NCI-H1417 treated with DMSO at 0.1 percent for 48 hours (cell line): ENCODE results near the gene ERCC6.

ENCODE experiments used
- DNase-seq: peaks from one replicate; lab custom pipeline; 2025; lab: John Stamatoyannopoulos, UW

Gene ERCC6

GRCh38 chr10:49512121-49512809 is 26.7 kb downstream of the ERCC6 start:
- no peak for DNase-seq

DNA sequence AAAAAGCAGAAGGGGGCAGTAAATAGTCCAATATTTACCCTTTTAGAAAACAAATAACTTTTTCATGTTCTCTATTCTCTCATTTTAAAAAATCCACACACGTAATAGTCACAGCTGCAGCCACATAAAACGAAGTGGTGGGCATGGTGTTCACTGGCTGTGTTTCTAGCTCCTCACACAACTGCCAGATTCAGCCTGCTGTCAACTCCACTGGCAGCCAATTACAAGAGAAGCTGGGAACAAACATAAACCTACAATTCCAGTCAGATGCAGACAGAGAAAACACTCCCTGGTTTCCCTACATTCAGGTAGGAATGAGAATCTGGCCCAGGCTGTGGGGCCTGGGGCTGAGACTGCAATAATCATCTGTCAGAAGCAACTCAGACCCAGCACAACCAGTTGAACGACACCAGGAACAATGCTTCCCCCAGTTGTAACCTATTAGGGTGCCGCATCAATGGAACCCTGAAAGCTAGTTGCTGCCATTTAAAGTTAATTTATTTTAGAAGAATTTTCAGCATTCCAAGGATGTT is 29.1 kb downstream of the ERCC6 start:
- no peak for DNase-seq

DNA sequence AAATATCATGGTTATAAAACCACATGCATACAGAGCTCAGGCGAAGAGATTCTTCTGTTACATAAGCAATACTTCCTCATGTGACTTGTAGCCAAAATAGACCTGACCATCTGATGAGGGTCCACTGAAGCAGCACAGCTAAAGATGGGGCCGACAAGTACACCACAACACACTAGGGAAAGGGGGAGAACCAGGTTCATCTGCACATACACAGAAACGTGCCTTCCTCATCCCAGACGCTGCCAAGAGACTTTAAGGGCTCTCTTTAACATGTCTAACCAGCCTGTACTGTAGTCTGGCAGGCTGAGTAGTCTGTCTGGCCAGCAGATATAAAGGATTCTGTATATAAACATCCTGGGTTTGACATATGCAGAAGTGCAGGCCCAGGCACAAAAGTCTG is 30.3 kb downstream of the ERCC6 start:
- no peak for DNase-seq

GRCh38 chr10:49508249-49508648 is 30.7 kb downstream of the ERCC6 start:
- no peak for DNase-seq

DNA sequence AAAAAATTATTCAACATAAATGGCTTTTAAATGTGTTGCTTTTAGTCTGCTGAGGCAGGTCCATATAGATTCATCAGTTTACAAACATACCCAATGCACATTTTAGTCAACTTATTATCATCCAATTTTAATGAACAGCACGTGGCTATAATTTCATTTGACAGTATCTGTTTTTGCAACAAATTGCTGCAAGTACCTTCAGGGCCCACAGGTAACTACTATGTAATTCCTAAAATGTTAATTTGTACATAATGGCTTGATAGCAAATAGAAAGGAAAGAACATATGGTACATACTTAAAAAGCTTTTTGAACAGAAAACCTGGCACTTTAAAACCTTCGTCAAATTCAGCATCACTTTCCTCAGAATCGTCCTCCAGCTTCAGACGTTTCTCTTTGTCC is 33.3 kb downstream of the ERCC6 start:
- DNase-seq = no peak

GRCh38 chr10:49505076-49505475 is 33.8 kb downstream of the ERCC6 start:
- no peak for DNase-seq

DNA sequence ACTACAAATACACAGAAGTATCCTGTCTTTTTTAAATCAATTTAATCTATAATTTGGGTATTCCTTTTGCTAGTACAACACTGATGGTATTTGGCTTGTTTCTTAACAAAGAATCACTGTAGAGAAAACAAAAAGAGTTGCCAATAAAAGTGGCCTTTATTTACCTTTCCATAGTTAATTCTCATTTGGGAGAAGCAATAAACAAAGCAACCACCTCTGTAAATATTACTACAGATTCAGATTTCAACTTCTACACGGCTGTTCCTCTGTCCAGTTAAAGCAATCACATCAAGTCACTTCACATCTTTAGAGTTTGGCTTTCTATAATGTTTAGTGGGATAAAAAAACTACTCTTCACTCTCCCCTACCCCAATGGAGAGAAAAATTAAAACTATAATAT is 34.4 kb downstream of the ERCC6 start:
- DNase-seq = no peak

- DNase-seq = no peak
These were observed 36.6 kb downstream of the ERCC6 start for GRCh38 chr10:49502358-49502757.

GRCh38 chr10:49500412-49500811 is 38.5 kb downstream of the ERCC6 start:
- no peak for DNase-seq

GRCh38 chr10:49499305-49499851 is 39.5 kb downstream of the ERCC6 start:
- DNase-seq = no peak

DNA sequence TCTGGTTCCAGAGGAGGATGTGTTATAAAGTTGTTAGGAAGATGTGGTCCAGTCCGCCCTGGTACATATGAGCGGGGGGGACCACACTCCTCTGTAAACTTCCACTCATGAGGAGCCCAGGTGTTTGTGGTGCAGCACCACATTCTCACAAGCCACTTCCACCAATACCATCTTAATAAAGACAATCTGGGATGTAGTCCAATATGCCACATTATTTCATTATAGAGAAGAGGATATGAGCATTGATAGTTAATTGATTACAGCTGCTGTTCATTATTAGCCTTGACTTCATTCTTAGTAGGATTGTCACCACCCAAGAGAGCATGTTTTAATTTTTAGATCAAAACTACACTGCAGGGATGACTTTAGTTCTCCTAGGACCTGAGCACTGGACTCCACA is 40.5 kb downstream of the ERCC6 start:
- DNase-seq = no peak

DNA sequence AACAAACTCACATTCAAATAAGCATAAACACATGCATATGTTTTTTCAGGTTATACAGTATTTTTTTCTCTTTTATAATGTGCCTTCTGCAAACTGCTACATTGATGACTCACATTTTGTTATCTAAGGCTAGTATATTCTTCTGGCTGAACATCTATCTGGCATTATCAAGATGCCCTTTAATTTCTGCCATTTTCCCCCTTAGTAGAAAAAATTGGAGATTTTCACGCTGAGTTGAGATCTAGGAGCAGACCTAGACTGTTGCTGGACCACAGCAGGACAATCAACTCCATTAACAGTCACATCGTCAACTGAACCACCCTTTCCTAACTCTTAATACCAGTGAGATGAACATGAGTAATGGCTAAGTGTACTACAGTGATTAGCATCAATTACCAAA is 41.6 kb downstream of the ERCC6 start:
- DNase-seq = no peak

- peak; percentile 76 for DNase-seq
These were observed 50.7 kb downstream of the ERCC6 start for GRCh38 chr10:49488056-49488717.

DNA sequence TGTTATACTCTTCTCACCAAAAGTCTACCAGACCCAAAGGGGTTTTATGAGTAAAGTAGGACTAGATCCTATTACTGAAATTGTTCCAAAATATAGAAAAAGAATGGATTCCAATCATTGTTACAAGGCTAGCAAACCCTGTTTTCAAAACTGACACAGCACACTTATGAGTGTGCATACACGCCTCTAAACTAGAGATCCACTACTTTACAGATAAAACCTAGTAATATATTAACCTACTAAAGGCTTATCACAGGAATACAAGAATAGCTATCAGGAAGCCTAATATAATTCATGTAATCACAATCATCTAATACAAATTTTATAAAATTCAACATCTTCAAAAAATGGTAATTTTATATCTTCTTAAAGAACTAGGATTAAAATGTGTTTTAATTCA is 52.2 kb downstream of the ERCC6 start:
- DNase-seq = no peak

- DNase-seq = no peak
These were observed 52.9 kb downstream of the ERCC6 start for GRCh38 chr10:49486009-49486408.

DNA sequence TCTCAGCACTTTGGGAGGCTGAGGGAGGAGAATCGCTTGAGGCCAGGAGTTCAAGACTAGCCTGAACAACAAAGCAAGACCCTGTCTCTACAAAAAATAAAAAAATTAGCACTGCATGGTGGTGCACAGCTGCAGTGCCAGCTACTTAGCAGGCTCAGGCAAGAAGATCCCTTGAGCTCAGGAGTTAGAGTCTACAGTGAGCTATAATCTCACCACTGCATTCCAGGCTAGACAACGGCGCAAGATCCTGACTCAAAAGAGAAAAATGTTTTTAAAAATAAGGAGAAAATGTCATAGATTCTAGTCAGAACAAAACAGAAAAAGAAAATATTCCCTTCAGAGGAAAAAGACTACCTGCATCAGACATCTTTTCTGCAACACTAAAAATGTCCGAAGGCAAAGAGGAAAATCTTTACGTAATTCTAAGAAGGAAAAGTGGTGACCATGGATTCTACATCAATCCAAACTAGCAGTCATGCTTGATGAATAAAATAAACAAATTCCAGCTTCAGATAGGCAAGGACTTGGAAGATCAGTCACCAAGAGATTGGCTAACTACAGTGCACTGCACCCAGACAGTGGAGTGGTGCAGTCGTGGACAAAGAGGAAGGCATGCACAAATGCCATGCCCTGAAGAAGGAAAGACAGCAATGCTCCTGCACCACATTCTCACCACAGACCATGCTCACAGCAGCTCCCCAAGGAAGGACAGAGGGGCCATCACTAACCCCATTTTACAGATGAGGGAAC is 54.3 kb downstream of the ERCC6 start:
- no peak for DNase-seq

DNA sequence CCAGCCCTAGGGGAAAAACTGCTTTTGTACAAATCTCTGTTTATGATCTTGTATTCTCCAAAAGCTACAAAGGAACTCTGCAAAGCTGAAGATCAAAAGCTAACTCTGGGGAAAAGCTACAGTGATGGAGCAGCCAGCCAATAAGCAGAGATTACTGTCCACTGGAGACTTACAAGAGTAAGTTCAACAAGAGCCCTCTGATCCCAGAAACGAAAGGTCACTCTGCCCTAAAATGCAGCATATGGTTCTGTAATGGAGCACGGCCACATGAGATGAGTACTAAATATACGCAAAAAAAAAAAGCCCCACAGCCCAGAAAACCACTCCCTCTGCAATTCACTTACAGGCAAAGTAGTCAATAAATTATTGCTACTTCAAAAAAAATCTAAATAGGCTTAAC is 60.1 kb downstream of the ERCC6 start:
- DNase-seq = no peak

DNA sequence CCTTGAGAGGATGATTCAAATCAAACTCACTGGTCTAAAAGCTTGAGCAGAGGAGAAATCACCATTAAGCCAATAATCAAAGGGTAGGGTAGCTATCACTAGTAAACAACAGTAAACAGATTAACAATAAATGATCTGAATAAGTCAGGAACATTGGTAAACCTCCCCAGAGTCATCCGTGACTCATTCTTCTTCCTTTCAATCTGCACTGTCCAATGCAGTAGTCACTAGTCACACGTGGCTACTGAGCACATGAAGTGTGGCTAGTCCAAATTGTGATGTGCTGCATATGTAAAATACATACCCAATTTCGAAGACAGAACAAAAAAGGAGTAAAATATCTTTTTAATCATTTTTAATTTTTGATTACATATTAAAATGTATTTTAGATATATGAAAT is 64.0 kb downstream of the ERCC6 start:
- DNase-seq = no peak

- no peak for DNase-seq
These were observed 67.4 kb downstream of the ERCC6 start for GRCh38 chr10:49471532-49471931.

GRCh38 chr10:49465736-49466135 is 73.2 kb downstream of the ERCC6 start:
- DNase-seq = no peak
